A673 (cell line): Measurements from ENCODE around the gene MICAL1.

Experiments
- CTCF ChIP-seq: fragments of 300-800, 200-600 bp; sonication (generic); conservative IDR thresholded peaks from 2 replicates; pipeline ENCODE4 v1.5.1; 2017; ENCODE audit warnings: low read depth, mild to moderate bottlenecking, antibody characterized with exemption, low read length, moderate library complexity, mixed read lengths
- EZH2 ChIP-seq: fragments of 200-600 bp; sonication (generic); IDR thresholded peaks from 2 replicates; pipeline ENCODE4 v1.6.1; 2017; ENCODE audit warnings: borderline replicate concordance, low read depth, mild to moderate bottlenecking, mixed read lengths, antibody characterized with exemption, low read length; ENCODE audit not compliant: poor library complexity, severe bottlenecking

DNA sequence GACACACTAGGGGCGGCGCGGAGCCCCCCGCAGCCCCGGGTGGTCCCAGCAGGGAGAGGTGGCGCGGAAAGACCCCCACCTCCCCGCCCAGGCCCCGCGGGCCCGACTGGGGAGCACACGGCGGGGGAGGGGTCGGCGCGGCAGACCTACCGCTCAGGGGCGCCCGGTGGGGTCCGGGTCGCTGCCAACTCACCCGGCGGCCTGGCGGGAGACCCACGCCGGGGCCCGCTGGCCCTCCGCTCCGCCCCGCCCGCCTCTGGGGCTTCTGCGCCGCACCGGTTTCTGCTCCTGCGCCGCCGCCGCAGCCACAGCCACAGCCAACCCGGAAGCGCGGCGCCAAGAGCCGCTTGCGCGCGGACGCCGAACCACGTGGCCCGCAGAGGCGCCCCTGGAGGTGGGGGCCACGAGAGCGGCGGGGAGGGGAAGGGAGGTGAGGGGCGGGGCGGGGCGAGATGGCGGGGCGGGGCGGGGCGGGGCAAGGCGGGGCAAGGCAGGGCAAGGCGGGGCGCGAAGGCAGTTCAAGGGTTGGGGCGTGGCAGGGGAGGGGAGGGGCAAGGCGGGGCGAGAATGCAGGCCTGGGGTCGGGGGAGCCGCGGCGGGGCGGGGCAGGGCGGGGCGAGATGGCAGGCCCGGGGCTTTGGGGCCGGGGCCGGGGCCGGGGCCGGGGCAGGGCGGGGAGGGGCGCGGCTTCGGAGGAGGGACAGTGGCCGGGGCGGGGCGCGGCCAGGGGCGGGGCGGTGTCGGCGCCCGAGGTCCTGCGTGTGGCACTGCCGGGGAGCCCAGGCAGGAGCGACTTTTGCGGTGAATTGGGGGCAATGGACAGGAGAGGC, 27.5 kb upstream of the MICAL1 start, which contains the start of gene ZBTB24:
- TF ChIP-seq CTCF (no peak), EZH2 (no peak)
